ENCODE data around the gene IFNAR1.

The IFNAR1 gene

GRCh38 chr21:33339135-33339534 lies 14.4 kb downstream of the IFNAR1 start:
- TF ChIP-seq CREB1 (IDR thresholded peaks at IDR 0.05; ENCODE audit: low read depth), result no peak
- TF ChIP-seq TEAD4 (IDR thresholded peaks at IDR 0.05), result no peak
- TF ChIP-seq YY1 (IDR thresholded peaks at IDR 0.05; ENCODE audit: low read depth), result no peak
- no peak for TF ChIP-seq TAF1 (IDR thresholded peaks at IDR 0.05; ENCODE audit: low read depth)
- TF ChIP-seq EP300 (IDR thresholded peaks at IDR 0.05; ENCODE audit: borderline replicate concordance), result no peak
- no peak for TF ChIP-seq NFIC (IDR thresholded peaks at IDR 0.05)
- TF ChIP-seq, protein P1, sequence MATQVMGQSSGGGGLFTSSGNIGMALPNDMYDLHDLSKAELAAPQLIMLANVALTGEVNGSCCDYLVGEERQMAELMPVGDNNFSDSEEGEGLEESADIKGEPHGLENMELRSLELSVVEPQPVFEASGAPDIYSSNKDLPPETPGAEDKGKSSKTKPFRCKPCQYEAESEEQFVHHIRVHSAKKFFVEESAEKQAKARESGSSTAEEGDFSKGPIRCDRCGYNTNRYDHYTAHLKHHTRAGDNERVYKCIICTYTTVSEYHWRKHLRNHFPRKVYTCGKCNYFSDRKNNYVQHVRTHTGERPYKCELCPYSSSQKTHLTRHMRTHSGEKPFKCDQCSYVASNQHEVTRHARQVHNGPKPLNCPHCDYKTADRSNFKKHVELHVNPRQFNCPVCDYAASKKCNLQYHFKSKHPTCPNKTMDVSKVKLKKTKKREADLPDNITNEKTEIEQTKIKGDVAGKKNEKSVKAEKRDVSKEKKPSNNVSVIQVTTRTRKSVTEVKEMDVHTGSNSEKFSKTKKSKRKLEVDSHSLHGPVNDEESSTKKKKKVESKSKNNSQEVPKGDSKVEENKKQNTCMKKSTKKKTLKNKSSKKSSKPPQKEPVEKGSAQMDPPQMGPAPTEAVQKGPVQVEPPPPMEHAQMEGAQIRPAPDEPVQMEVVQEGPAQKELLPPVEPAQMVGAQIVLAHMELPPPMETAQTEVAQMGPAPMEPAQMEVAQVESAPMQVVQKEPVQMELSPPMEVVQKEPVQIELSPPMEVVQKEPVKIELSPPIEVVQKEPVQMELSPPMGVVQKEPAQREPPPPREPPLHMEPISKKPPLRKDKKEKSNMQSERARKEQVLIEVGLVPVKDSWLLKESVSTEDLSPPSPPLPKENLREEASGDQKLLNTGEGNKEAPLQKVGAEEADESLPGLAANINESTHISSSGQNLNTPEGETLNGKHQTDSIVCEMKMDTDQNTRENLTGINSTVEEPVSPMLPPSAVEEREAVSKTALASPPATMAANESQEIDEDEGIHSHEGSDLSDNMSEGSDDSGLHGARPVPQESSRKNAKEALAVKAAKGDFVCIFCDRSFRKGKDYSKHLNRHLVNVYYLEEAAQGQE (IDR thresholded peaks at IDR 0.05; ENCODE audit: low read depth), result no peak
- TF ChIP-seq USF1 (IDR thresholded peaks at IDR 0.05), result no peak
- no peak for TF ChIP-seq RAD21 (IDR thresholded peaks at IDR 0.05; ENCODE audit: low read depth)
- TF ChIP-seq TCF12 (IDR thresholded peaks at IDR 0.05; ENCODE audit: low read depth), result no peak
- TF ChIP-seq ZBTB7A (IDR thresholded peaks at IDR 0.05; ENCODE audit: low read depth), result no peak
- no peak for TF ChIP-seq EGR1 (IDR thresholded peaks at IDR 0.05)
- no peak for TF ChIP-seq CEBPB (IDR thresholded peaks at IDR 0.05)
- TF ChIP-seq, protein P2, sequence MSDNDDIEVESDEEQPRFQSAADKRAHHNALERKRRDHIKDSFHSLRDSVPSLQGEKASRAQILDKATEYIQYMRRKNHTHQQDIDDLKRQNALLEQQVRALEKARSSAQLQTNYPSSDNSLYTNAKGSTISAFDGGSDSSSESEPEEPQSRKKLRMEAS (IDR thresholded peaks at IDR 0.05), result no peak
- no peak for TF ChIP-seq FOXM1 (IDR thresholded peaks at IDR 0.05; ENCODE audit: borderline replicate concordance, low read depth)

GRCh38 chr21:33339918-33340317 lies 15.1 kb downstream of the IFNAR1 start:
- TF ChIP-seq FOXM1 (IDR thresholded peaks at IDR 0.05; ENCODE audit: borderline replicate concordance, low read depth), result no peak
- TF ChIP-seq RAD21 (IDR thresholded peaks at IDR 0.05; ENCODE audit: low read depth), result no peak
- no peak for TF ChIP-seq EGR1 (IDR thresholded peaks at IDR 0.05)
- TF ChIP-seq TAF1 (IDR thresholded peaks at IDR 0.05; ENCODE audit: low read depth), result no peak
- TF ChIP-seq TCF12 (IDR thresholded peaks at IDR 0.05; ENCODE audit: low read depth), result no peak
- TF ChIP-seq TEAD4 (IDR thresholded peaks at IDR 0.05), result no peak
- no peak for TF ChIP-seq YY1 (IDR thresholded peaks at IDR 0.05; ENCODE audit: low read depth)
- TF ChIP-seq ZBTB7A (IDR thresholded peaks at IDR 0.05; ENCODE audit: low read depth), result no peak

DNA sequence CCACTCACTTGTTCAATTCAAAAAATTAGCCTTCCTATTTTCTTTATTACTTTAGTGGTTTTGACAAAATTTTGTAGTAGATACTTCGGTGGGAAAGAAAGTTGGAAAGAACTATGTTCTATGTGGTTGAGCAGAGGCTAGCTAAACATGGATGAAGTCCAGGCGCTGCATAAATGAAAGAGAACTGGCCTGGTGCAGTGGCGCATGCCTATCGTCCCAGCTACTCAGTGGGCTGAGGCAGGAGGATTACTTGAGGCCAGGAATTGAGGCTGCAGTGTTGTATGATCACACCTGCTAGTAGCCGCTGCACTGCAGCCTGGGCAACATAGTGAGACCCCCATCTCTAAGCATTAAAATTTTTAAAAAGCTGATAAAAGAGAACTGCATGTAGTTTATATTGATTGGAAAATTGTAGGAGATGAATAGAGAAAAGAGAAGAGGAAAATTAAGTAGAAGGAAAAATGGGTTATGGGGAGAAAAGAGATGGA lies 21.0 kb downstream of the IFNAR1 start:
- TF ChIP-seq USF1 (IDR thresholded peaks at IDR 0.05) (no peak), TAF1 (IDR thresholded peaks at IDR 0.05; ENCODE audit: low read depth) (no peak), RAD21 (IDR thresholded peaks at IDR 0.05; ENCODE audit: low read depth) (no peak), CEBPB (IDR thresholded peaks at IDR 0.05) (no peak), YY1 (IDR thresholded peaks at IDR 0.05; ENCODE audit: low read depth) (no peak), TCF12 (IDR thresholded peaks at IDR 0.05; ENCODE audit: low read depth) (no peak), ZBTB7A (IDR thresholded peaks at IDR 0.05; ENCODE audit: low read depth) (no peak), NFIC (IDR thresholded peaks at IDR 0.05) (no peak), TEAD4 (IDR thresholded peaks at IDR 0.05) (no peak), CREB1 (IDR thresholded peaks at IDR 0.05; ENCODE audit: low read depth) (no peak), EP300 (IDR thresholded peaks at IDR 0.05; ENCODE audit: borderline replicate concordance) (no peak), FOXM1 (IDR thresholded peaks at IDR 0.05; ENCODE audit: borderline replicate concordance, low read depth) (no peak), EGR1 (IDR thresholded peaks at IDR 0.05) (no peak)
- TF ChIP-seq, protein P1 (IDR thresholded peaks at IDR 0.05; ENCODE audit: low read depth), result no peak
- TF ChIP-seq, protein P2 (IDR thresholded peaks at IDR 0.05), result no peak

DNA sequence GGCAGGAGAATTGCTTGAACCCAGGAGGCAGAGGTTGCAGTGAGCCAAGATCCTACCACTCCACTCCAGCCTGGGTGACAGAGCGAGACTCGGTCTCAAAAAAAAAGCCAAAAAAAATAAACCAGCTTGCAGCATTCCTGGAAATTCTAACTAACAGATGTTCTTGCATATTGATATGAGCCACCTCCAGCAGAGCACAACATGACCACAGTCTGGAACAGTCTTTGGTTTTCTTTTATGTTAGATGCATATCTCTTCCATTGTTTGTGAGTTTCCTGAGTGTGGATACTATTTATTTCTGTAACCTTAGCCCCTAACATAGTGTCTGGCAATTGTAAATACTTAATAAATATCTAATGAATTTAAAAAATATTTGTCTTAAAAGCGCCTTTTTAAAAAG lies 23.9 kb downstream of the IFNAR1 start:
- TF ChIP-seq EGR1 (IDR thresholded peaks at IDR 0.05), result no peak
- no peak for TF ChIP-seq TAF1 (IDR thresholded peaks at IDR 0.05; ENCODE audit: low read depth)
- TF ChIP-seq, protein P1 (IDR thresholded peaks at IDR 0.05; ENCODE audit: low read depth), result no peak
- TF ChIP-seq ZBTB7A (IDR thresholded peaks at IDR 0.05; ENCODE audit: low read depth), result no peak
- no peak for TF ChIP-seq CREB1 (IDR thresholded peaks at IDR 0.05; ENCODE audit: low read depth)
- TF ChIP-seq EP300 (IDR thresholded peaks at IDR 0.05; ENCODE audit: borderline replicate concordance), result no peak
- TF ChIP-seq TCF12 (IDR thresholded peaks at IDR 0.05; ENCODE audit: low read depth), result no peak
- TF ChIP-seq, protein P2 (IDR thresholded peaks at IDR 0.05), result no peak
- TF ChIP-seq CEBPB (IDR thresholded peaks at IDR 0.05), result no peak
- TF ChIP-seq FOXM1 (IDR thresholded peaks at IDR 0.05; ENCODE audit: borderline replicate concordance, low read depth), result no peak
- TF ChIP-seq TEAD4 (IDR thresholded peaks at IDR 0.05), result no peak
- no peak for TF ChIP-seq USF1 (IDR thresholded peaks at IDR 0.05)
- no peak for TF ChIP-seq NFIC (IDR thresholded peaks at IDR 0.05)
- TF ChIP-seq YY1 (IDR thresholded peaks at IDR 0.05; ENCODE audit: low read depth), result no peak
- no peak for TF ChIP-seq RAD21 (IDR thresholded peaks at IDR 0.05; ENCODE audit: low read depth)
